ENCODE results near the gene HIVEP2. TPM values are rescaled to one million over a fixed set of nuclear protein-coding genes. Genes with fewer than 3 reads are reported as not detected.

Gene HIVEP2
- total and polyA plus RNA-seq, 2 donors from 2014 or later = 2.4 to 26.0 TPM

DNA sequence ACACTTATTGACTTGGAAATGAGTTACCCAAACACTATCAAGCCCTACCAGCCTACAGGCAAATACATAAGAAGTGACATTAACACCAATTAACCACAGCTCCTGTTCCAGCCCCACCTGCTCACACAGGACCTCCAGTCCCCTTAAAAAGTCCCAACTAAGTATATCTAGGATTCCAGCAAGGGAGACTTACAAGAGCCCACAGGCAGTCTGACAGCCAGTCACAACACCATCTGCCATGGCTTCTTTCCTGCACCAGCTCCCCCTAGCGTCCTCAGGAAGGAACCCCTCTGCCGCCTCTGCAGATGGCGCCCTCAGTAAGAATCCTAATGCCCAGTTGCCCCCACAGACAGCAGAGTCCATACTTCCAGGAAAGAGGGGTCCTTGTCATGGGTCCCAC lies 122.1 kb downstream of the HIVEP2 start:
- Histone ChIP-seq H3K36me3 (ENCODE audit: control insufficient read depth in 2 of 3, insufficient read depth in 3 of 3, low read length in 3 of 3) (no peaks in the 10 kb centered on the region), H3K9ac (ENCODE audit: low read length in 3 of 3) (no peak overlapping the region), H3K27ac (ENCODE audit: low read depth in 2 of 2, low read length in 2 of 2) (no peak overlapping the region), H3K9me3 (ENCODE audit: control insufficient read depth in 2 of 3, insufficient read depth in 1 of 3, low read length in 3 of 3) (no peaks in the 10 kb centered on the region), H3K27me3 (ENCODE audit: control insufficient read depth, insufficient read depth, low read length) (no peaks in the 10 kb centered on the region), H3K4me3 (ENCODE audit: low read length in 3 of 3) (no peak overlapping the region), H3K4me1 (ENCODE audit: control insufficient read depth in 2 of 3, insufficient read depth in 2 of 3, low read depth in 1 of 3, low read length in 3 of 3) (peaks cover 0 to 22% (median 4%) of the 10 kb centered on the region in 3 donors)
- peak; percentile 9 for TF ChIP-seq CTCF (IDR thresholded peaks at IDR 0.05; ENCODE audit: borderline replicate concordance, extremely low read depth, insufficient read depth)
- DNase-seq (no peak), FAIRE-seq (no peak)
- intact Hi-C loops (cut with DNase I) = no loop called here

DNA sequence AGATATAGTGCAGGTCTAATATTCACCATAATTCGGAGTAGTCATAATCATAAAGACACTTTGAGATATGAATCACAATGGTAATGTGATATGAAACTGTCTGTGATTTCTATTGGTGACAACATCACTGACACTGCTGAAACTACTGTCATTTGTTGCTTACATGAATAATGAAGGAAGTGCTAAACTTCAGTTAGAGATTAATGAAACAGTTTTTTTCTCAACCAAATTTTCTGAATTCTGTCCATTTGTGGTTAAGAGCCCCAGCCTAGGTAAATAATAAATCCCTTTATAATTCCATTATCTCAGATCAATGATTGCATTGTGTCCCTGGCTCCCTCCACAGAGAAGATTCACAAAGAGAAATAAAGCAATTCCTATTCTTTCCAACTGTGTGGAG lies 122.6 kb downstream of the HIVEP2 start:
- intact Hi-C loops (cut with DNase I) = no loop called here
- no peak for TF ChIP-seq CTCF (IDR thresholded peaks at IDR 0.05; ENCODE audit: borderline replicate concordance, extremely low read depth, insufficient read depth)
- DNase-seq (no peak), FAIRE-seq (no peak)
- H3K36me3 ChIP-seq (ENCODE audit: control insufficient read depth in 2 of 3, insufficient read depth in 3 of 3, low read length in 3 of 3) = no peaks in the 10 kb centered on the region
- no peak overlapping the region for H3K9ac ChIP-seq (ENCODE audit: low read length in 3 of 3)
- H3K27ac ChIP-seq (ENCODE audit: low read depth in 2 of 2, low read length in 2 of 2) = no peak overlapping the region
- no peaks in the 10 kb centered on the region for H3K27me3 ChIP-seq (ENCODE audit: control insufficient read depth, insufficient read depth, low read length)
- H3K4me1 ChIP-seq (ENCODE audit: control insufficient read depth in 2 of 3, insufficient read depth in 2 of 3, low read depth in 1 of 3, low read length in 3 of 3) = peaks cover 0 to 22% (median 4%) of the 10 kb centered on the region in 3 donors
- no peak overlapping the region for H3K4me3 ChIP-seq (ENCODE audit: low read length in 3 of 3)
- H3K9me3 ChIP-seq (ENCODE audit: control insufficient read depth in 2 of 3, insufficient read depth in 1 of 3, low read length in 3 of 3) = no peaks in the 10 kb centered on the region

- H3K9me3 ChIP-seq (ENCODE audit: control insufficient read depth in 2 of 3, insufficient read depth in 1 of 3, low read length in 3 of 3) = no peaks in the 10 kb centered on the region
- no peaks in the 10 kb centered on the region for H3K36me3 ChIP-seq (ENCODE audit: control insufficient read depth in 2 of 3, insufficient read depth in 3 of 3, low read length in 3 of 3)
- no peak overlapping the region for H3K27ac ChIP-seq (ENCODE audit: low read depth in 2 of 2, low read length in 2 of 2)
- FAIRE-seq = no peak
- H3K4me1 ChIP-seq (ENCODE audit: control insufficient read depth in 2 of 3, insufficient read depth in 2 of 3, low read depth in 1 of 3, low read length in 3 of 3) = peaks cover 0 to 22% (median 4%) of the 10 kb centered on the region in 3 donors
- no peak for DNase-seq
- no peaks in the 10 kb centered on the region for H3K27me3 ChIP-seq (ENCODE audit: control insufficient read depth, insufficient read depth, low read length)
- no peak overlapping the region for H3K9ac ChIP-seq (ENCODE audit: low read length in 3 of 3)
- intact Hi-C loops (cut with DNase I) = no loop called here
- no peak overlapping the region for H3K4me3 ChIP-seq (ENCODE audit: low read length in 3 of 3)
- TF ChIP-seq CTCF (IDR thresholded peaks at IDR 0.05; ENCODE audit: borderline replicate concordance, extremely low read depth, insufficient read depth) = no peak
These were observed 123.1 kb downstream of the HIVEP2 start for GRCh38 chr6:142821860-142822259.

GRCh38 chr6:142821164-142821716 lies 123.7 kb downstream of the HIVEP2 start:
- FAIRE-seq (no peak), DNase-seq (no peak)
- Histone ChIP-seq H3K27me3 (ENCODE audit: control insufficient read depth, insufficient read depth, low read length) (no peaks in the 10 kb centered on the region), H3K27ac (ENCODE audit: low read depth in 2 of 2, low read length in 2 of 2) (no peak overlapping the region), H3K9ac (ENCODE audit: low read length in 3 of 3) (no peak overlapping the region), H3K36me3 (ENCODE audit: control insufficient read depth in 2 of 3, insufficient read depth in 3 of 3, low read length in 3 of 3) (no peaks in the 10 kb centered on the region), H3K9me3 (ENCODE audit: control insufficient read depth in 2 of 3, insufficient read depth in 1 of 3, low read length in 3 of 3) (no peaks in the 10 kb centered on the region), H3K4me1 (ENCODE audit: control insufficient read depth in 2 of 3, insufficient read depth in 2 of 3, low read depth in 1 of 3, low read length in 3 of 3) (peaks cover 0 to 22% (median 4%) of the 10 kb centered on the region in 3 donors), H3K4me3 (ENCODE audit: low read length in 3 of 3) (no peak overlapping the region)
- intact Hi-C loops (cut with DNase I) = no loop called here
- no peak for TF ChIP-seq CTCF (IDR thresholded peaks at IDR 0.05; ENCODE audit: borderline replicate concordance, extremely low read depth, insufficient read depth)
